Measurements from ENCODE around the gene GAB2.

DNA sequence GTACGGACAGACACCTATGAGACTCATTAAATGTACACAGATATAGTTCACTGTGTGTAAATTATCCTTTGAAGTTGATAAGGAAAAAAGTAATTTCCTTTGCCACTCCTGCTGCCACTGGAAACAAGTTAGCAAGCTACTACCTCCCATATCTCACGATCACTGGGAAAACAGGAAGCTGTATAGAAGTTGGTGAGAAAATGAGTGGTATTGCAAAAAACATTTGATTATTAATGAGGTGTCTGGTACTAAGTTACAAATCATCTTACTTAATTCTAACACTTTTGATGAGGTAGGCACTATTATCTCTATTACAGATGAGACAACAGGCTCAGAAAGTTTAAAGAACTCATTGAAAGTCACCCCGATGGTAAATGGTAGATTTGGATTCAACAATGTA lies 68.5 kb downstream of the GAB2 start:
- TF ChIP-seq, protein P1, sequence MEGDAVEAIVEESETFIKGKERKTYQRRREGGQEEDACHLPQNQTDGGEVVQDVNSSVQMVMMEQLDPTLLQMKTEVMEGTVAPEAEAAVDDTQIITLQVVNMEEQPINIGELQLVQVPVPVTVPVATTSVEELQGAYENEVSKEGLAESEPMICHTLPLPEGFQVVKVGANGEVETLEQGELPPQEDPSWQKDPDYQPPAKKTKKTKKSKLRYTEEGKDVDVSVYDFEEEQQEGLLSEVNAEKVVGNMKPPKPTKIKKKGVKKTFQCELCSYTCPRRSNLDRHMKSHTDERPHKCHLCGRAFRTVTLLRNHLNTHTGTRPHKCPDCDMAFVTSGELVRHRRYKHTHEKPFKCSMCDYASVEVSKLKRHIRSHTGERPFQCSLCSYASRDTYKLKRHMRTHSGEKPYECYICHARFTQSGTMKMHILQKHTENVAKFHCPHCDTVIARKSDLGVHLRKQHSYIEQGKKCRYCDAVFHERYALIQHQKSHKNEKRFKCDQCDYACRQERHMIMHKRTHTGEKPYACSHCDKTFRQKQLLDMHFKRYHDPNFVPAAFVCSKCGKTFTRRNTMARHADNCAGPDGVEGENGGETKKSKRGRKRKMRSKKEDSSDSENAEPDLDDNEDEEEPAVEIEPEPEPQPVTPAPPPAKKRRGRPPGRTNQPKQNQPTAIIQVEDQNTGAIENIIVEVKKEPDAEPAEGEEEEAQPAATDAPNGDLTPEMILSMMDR (IDR thresholded peaks at IDR 0.05): no peak
- no peak for TF ChIP-seq POLR2A (IDR thresholded peaks at IDR 0.05)
